ENCODE data around the gene LCN6. TPM values are rescaled to one million over a fixed set of nuclear protein-coding genes. Genes with fewer than 3 reads are reported as not detected.

Gene LCN6
- total and polyA plus RNA-seq, 2 of the 4 experiments (the other 2 are of a cell fraction) = not detected

DNA sequence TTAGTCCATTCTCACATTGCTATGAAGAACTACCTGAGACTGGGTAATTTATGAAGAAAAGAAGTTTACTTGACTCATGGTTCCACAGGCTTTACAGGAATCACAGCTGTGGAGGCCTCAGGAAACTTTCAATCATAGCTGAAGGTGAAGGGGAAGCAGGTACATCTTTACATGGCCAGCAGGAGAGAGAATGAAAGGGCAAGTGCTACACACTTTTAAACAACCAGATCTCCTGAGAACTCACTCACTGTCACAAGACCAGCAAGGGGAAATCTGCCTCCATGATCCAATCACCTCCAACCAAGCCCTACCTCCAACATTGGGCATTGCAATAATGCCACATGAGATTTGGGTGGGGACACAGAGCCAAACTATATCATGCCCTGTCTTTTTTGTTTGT lies 3.5 kb upstream of the LCN6 start:
- no peaks in the 10 kb centered on the region for H3K4me1 ChIP-seq (ENCODE audit: control insufficient read depth, insufficient read depth, low read length)
- H4K20me1 ChIP-seq (ENCODE audit: insufficient read depth, low read length) = no peaks in the 10 kb centered on the region
- H3K9ac ChIP-seq (ENCODE audit: low read depth, low read length) = no peak overlapping the region
- H3K36me3 ChIP-seq (ENCODE audit: control insufficient read depth, insufficient read depth, low read length) = no peaks in the 10 kb centered on the region
- H3K9me3 ChIP-seq (ENCODE audit: control insufficient read depth, insufficient read depth, low read length) = peaks cover 16% of the 10 kb centered on the region
- H3K79me1 ChIP-seq (ENCODE audit: low read depth in 1 of 2, low read length in 2 of 2) = no peaks in the 10 kb centered on the region
- H4K5ac ChIP-seq (ENCODE audit: low read depth, low read length) = no peak overlapping the region
- intact Hi-C loops (cut with micrococcal nuclease) (no loop called here), dilution Hi-C loops (cut with HindIII; ENCODE audit: low sequenced_read_pairs, unreplicated experiment) (no loop called here), in situ Hi-C loops (cut with MboI; ENCODE audit: low sequenced_read_pairs) (no loop called here)
- no peak overlapping the region for H3K23ac ChIP-seq (ENCODE audit: low read depth, low read length)
- no peak overlapping the region for H2AFZ ChIP-seq (replicated peaks; ENCODE audit: low read length, poor library complexity)
- no peak overlapping the region for H2BK20ac ChIP-seq (ENCODE audit: low read depth, low read length)
- no peak overlapping the region for H3K27ac ChIP-seq (ENCODE audit: insufficient read depth, low read length)
- no peak overlapping the region for H2AK5ac ChIP-seq (ENCODE audit: low read depth, low read length)
- ATAC-seq (ENCODE audit: low read depth) (no peak), DNase-seq (no peak)
- no peak overlapping the region for H3K18ac ChIP-seq (ENCODE audit: low read depth, low read length)
- H4K91ac ChIP-seq (ENCODE audit: insufficient read depth, low read depth, low read length) = no peak overlapping the region
- no peaks in the 10 kb centered on the region for H3K9me1 ChIP-seq (ENCODE audit: insufficient read depth, low read length)
- H4K8ac ChIP-seq (ENCODE audit: low read depth in 2 of 2, low read length in 2 of 2) = no peak overlapping the region
- H3K56ac ChIP-seq (ENCODE audit: extremely low read depth, insufficient read depth, low read length) = no peak overlapping the region
- ChIA-PET CTCF (no interaction called here), POLR2A (ENCODE audit: unreplicated experiment) (no interaction called here)
- H3K4me3 ChIP-seq (ENCODE audit: insufficient read depth, low read depth, low read length) = no peak overlapping the region
- no peak overlapping the region for H3K4ac ChIP-seq (ENCODE audit: low read depth, low read length)
- no peak overlapping the region for H3K14ac ChIP-seq (replicated peaks; ENCODE audit: low read depth, low read length)
- H3K27me3 ChIP-seq (ENCODE audit: control insufficient read depth, insufficient read depth, low read length) = peaks cover 11% of the 10 kb centered on the region
- no peak overlapping the region for H3K4me2 ChIP-seq (ENCODE audit: low read depth, low read length)
- H2AK9ac ChIP-seq (replicated peaks; ENCODE audit: low read depth, low read length, poor library complexity) = no peak overlapping the region
- H2BK15ac ChIP-seq (ENCODE audit: low read depth, low read length) = no peak overlapping the region
- no peak overlapping the region for H2BK120ac ChIP-seq (ENCODE audit: low read depth, low read length)
- no peak overlapping the region for H2BK5ac ChIP-seq (ENCODE audit: low read depth, low read length, poor library complexity, severe bottlenecking)
- TF ChIP-seq, protein P1, sequence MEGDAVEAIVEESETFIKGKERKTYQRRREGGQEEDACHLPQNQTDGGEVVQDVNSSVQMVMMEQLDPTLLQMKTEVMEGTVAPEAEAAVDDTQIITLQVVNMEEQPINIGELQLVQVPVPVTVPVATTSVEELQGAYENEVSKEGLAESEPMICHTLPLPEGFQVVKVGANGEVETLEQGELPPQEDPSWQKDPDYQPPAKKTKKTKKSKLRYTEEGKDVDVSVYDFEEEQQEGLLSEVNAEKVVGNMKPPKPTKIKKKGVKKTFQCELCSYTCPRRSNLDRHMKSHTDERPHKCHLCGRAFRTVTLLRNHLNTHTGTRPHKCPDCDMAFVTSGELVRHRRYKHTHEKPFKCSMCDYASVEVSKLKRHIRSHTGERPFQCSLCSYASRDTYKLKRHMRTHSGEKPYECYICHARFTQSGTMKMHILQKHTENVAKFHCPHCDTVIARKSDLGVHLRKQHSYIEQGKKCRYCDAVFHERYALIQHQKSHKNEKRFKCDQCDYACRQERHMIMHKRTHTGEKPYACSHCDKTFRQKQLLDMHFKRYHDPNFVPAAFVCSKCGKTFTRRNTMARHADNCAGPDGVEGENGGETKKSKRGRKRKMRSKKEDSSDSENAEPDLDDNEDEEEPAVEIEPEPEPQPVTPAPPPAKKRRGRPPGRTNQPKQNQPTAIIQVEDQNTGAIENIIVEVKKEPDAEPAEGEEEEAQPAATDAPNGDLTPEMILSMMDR (conservative IDR thresholded peaks at IDR 0.05; ENCODE audit: low read depth, low read length) = no peak
- no peak for TF ChIP-seq FOS (IDR thresholded peaks at IDR 0.05; ENCODE audit: low read depth, low read length)
- no peak for TF ChIP-seq MXI1 (IDR thresholded peaks at IDR 0.05; ENCODE audit: borderline replicate concordance, low read depth, low read length)
- no peak for TF ChIP-seq RFX5 (IDR thresholded peaks at IDR 0.05; ENCODE audit: low read depth, low read length)
- TF ChIP-seq MAFK (IDR thresholded peaks at IDR 0.05; ENCODE audit: low read depth, low read length) = no peak
- TF ChIP-seq MAZ (IDR thresholded peaks at IDR 0.05; ENCODE audit: borderline replicate concordance, low read depth, low read length) = no peak
- no peak for TF ChIP-seq CHD1 (IDR thresholded peaks at IDR 0.05; ENCODE audit: low read depth, low read length)
- no peak for TF ChIP-seq RCOR1 (IDR thresholded peaks at IDR 0.05; ENCODE audit: insufficient replicate concordance, low read length)
- TF ChIP-seq ELK1 (IDR thresholded peaks at IDR 0.05; ENCODE audit: borderline replicate concordance, low read depth, low read length) = no peak
- TF ChIP-seq BHLHE40 (IDR thresholded peaks at IDR 0.05; ENCODE audit: low read depth, low read length) = no peak
- TF ChIP-seq USF2 (IDR thresholded peaks at IDR 0.05; ENCODE audit: low read depth, low read length) = no peak
- no peak for TF ChIP-seq CEBPB (IDR thresholded peaks at IDR 0.05; ENCODE audit: low read depth, low read length)
- no peak for TF ChIP-seq POLR2A (IDR thresholded peaks at IDR 0.05; ENCODE audit: low read depth, low read length)
- no peak for TF ChIP-seq SMC3 (IDR thresholded peaks at IDR 0.05; ENCODE audit: low read depth, low read length)
- no peak for TF ChIP-seq NFE2L2 (IDR thresholded peaks at IDR 0.05; ENCODE audit: low read depth, low read length)
- BruUV-seq (replicated peaks) = no TSS peak

Measured in IMR-90 (cell line).